B cell (primary cell): Measurements from ENCODE around the gene OR10G4.

ENCODE experiments used
- EZH2 ChIP-seq: IDR thresholded peaks from 2 replicates; pipeline ENCODE4 v1.6.1; 2012; ENCODE audit warnings: borderline replicate concordance, low read depth, mild to moderate bottlenecking, moderate library complexity, low read length; ENCODE audit not compliant: insufficient read depth, poor library complexity, severe bottlenecking
- TF ChIP-seq, protein P1 (sequence below): fragments of 200-600 bp; IDR thresholded peaks from one replicate; pipeline ENCODE4 v1.8.0; 2022; ENCODE audit warnings: antibody characterized with exemption, mild to moderate bottlenecking

- TF ChIP-seq, protein P1, sequence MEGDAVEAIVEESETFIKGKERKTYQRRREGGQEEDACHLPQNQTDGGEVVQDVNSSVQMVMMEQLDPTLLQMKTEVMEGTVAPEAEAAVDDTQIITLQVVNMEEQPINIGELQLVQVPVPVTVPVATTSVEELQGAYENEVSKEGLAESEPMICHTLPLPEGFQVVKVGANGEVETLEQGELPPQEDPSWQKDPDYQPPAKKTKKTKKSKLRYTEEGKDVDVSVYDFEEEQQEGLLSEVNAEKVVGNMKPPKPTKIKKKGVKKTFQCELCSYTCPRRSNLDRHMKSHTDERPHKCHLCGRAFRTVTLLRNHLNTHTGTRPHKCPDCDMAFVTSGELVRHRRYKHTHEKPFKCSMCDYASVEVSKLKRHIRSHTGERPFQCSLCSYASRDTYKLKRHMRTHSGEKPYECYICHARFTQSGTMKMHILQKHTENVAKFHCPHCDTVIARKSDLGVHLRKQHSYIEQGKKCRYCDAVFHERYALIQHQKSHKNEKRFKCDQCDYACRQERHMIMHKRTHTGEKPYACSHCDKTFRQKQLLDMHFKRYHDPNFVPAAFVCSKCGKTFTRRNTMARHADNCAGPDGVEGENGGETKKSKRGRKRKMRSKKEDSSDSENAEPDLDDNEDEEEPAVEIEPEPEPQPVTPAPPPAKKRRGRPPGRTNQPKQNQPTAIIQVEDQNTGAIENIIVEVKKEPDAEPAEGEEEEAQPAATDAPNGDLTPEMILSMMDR = no peak
- no peak for TF ChIP-seq EZH2
These were observed 40.2 kb downstream of the OR10G4 start for GRCh38 chr11:124052966-124053365.
